ENCODE results near the gene IRF2BP2. TPM values are rescaled to one million over a fixed set of nuclear protein-coding genes. Genes with fewer than 3 reads are reported as not detected.

Gene IRF2BP2
- total RNA-seq, 4 donors from 2014 or later, result 121 to 149 (median 137) TPM

DNA sequence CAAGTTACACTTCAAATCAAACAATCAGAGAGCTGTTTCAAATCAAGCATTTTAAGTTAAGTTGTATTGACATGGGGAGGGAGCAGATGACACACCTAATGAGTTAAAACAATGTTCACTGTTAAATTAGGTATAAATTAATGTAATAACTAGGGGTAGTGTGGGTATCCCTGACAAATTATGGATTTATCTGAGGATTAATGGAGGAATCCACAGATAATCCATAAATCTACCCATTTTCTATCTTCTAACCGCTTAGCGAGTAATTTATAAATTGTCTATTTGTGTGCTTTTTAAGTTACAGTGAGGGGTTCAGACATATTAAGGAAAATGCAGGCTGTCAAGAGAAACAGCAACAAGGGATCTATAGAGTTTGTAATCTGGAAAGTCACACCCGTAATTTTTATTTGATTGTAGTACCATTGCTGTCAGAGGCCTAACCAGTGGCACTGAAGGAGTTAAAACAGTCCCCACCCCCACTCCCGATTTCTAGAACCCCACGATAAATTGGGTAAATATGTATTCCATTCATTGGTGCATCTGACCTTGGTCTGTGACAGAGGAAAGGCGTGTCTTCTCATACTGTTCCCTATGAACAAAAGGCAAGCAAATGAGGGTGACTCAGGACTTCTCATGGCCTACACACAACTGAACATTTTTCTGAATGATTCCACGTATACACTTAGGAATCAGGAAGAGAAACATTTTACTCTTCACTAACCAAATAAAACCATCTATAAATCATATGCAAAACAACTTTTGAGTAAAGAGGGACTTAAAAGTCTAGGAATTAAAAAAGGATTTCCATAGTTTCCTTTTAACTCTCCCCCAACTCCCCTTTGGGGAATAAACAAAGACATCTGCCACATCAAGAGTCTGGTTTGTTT lies 7.4 kb downstream of the IRF2BP2 start:
- intact Hi-C loops (cut with DNase I; ENCODE audit: low total_unique reads), result loop anchor here (5.0 to 10.0 kb wide), 2 partner anchors 382 to 475 kb away; no protein-coding TSS in a partner anchor
- 22 to 29% methylated on average over 7 of the region's 7 CpGs for WGBS, 2 donors
- no peak overlapping the region for H3K4me3 ChIP-seq (ENCODE audit: low read depth, poor library complexity, severe bottlenecking)
- peak; percentile 75 to 78 for DNase-seq (ENCODE audit: low spot score in 2 of 2)
- TF ChIP-seq POLR2A (IDR thresholded peaks at IDR 0.05), result no peak
- TF ChIP-seq, protein P1, sequence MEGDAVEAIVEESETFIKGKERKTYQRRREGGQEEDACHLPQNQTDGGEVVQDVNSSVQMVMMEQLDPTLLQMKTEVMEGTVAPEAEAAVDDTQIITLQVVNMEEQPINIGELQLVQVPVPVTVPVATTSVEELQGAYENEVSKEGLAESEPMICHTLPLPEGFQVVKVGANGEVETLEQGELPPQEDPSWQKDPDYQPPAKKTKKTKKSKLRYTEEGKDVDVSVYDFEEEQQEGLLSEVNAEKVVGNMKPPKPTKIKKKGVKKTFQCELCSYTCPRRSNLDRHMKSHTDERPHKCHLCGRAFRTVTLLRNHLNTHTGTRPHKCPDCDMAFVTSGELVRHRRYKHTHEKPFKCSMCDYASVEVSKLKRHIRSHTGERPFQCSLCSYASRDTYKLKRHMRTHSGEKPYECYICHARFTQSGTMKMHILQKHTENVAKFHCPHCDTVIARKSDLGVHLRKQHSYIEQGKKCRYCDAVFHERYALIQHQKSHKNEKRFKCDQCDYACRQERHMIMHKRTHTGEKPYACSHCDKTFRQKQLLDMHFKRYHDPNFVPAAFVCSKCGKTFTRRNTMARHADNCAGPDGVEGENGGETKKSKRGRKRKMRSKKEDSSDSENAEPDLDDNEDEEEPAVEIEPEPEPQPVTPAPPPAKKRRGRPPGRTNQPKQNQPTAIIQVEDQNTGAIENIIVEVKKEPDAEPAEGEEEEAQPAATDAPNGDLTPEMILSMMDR (IDR thresholded peaks at IDR 0.05), result no peak

- TF ChIP-seq, protein P1 (IDR thresholded peaks at IDR 0.05), result no peak
- no peak for TF ChIP-seq POLR2A (IDR thresholded peaks at IDR 0.05)
- peak in 1 of 2 donors; percentile 48 for DNase-seq (ENCODE audit: low spot score in 2 of 2)
- no peak overlapping the region for H3K4me3 ChIP-seq (ENCODE audit: low read depth, poor library complexity, severe bottlenecking)
- intact Hi-C loops (cut with DNase I; ENCODE audit: low total_unique reads), result loop anchor here (5.0 to 10.0 kb wide), 2 partner anchors 383 to 476 kb away; no protein-coding TSS in a partner anchor
- 16 to 22% methylated on average over 10 of the region's 10 CpGs for WGBS, 2 donors
Measured at GRCh38 chr1:234601301-234602017, 8.5 kb downstream of the IRF2BP2 start.

- WGBS, 2 donors, result 2 to 9% methylated on average over 11 of the region's 11 CpGs
- intact Hi-C loops (cut with DNase I; ENCODE audit: low total_unique reads), result loop anchor here (5.0 to 10.0 kb wide), 2 partner anchors 384 to 477 kb away; no protein-coding TSS in a partner anchor
- peak in 1 of 2 donors; percentile 0 for DNase-seq (ENCODE audit: low spot score in 2 of 2)
- TF ChIP-seq, protein P1 (IDR thresholded peaks at IDR 0.05), result no peak
- no peak for TF ChIP-seq POLR2A (IDR thresholded peaks at IDR 0.05)
- no peak overlapping the region for H3K4me3 ChIP-seq (ENCODE audit: low read depth, poor library complexity, severe bottlenecking)
Measured at GRCh38 chr1:234600418-234601281, 9.3 kb downstream of the IRF2BP2 start.

DNA sequence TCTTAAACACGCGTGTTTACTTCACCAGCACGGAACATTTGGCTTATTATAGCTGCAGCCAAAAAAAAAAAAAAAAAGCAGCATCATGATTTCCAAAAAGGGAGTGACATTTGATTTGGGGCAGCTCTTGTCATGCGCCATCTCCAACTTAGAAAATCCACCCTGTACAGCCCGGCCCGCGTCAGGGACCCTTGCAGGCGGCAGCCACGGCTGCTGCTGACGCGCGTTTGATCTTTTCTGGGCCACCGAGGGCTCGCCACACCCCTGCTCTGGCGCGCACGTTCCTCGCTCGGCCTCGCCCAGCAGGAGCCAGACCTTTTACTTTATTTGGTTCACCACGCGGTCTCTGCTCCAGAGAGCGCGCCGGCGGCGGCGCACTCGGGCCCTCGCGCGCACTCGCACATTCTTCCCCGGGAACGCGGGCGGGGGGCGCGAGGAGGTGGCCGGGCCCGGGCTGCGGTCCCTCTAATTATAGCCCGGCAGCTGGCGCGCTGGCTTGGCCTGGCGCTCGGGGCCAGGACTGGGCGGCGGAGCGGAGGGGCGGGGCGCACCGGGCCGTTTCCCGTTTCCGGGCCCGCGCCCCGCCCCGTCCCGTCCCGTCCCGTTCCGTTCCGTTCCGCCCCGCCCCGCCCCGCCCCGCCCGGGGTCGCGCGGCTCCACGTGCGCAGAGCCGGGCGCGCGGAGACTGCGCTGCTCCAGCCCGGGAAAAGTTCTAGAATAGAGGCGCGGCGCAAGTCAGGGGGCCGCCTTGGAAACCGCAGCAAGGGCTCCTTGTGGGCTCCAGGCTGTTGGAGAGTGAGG lies 10.2 kb downstream of the IRF2BP2 start:
- 0 to 1% methylated on average over 29 to 38 of the region's 87 CpGs for WGBS, 2 donors
- peak in 1 of 2 donors; percentile 27 for TF ChIP-seq POLR2A (IDR thresholded peaks at IDR 0.05)
- TF ChIP-seq, protein P1 (IDR thresholded peaks at IDR 0.05), result no peak
- peak overlapping the region; percentile 6 for H3K4me3 ChIP-seq (ENCODE audit: low read depth, poor library complexity, severe bottlenecking)
- peak; percentile 83 to 96 for DNase-seq (ENCODE audit: low spot score in 2 of 2)
- intact Hi-C loops (cut with DNase I; ENCODE audit: low total_unique reads), result loop anchor here (5.0 to 10.0 kb wide), 2 partner anchors 385 to 477 kb away; no protein-coding TSS in a partner anchor

Data from lower leg skin (tissue), 4 donors.